GM18519 (cell line): ENCODE data around the gene PHF19.

Experiments
- ATAC-seq: cut with Tn5 transposase; IDR thresholded peaks from one replicate; pipeline ENCODE4 v1.9.1; 2021; ENCODE audit warnings: mild to moderate bottlenecking, moderate library complexity; ENCODE audit not compliant: unreplicated experiment, low FRiP score

PHF19 gene

DNA sequence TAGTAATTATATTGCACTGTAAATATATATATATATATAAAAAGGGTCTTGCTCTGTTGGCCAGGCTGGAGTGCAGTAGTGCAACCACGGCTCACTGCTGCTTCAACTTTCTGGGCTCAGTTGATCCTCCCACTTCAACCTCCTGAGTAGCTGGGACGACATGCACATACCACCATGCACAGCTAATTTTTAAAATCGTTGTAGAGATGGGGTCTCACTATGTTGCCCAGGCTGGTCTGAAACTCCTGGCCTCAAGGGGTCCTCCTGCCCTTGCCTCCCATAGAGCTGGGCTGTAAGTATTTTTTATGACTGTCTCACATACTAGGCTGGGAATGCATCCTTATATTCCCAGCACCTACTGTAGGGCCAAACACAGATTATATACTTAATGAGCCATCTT is 46.1 kb downstream of the PHF19 start:
- no peak for ATAC-seq

DNA sequence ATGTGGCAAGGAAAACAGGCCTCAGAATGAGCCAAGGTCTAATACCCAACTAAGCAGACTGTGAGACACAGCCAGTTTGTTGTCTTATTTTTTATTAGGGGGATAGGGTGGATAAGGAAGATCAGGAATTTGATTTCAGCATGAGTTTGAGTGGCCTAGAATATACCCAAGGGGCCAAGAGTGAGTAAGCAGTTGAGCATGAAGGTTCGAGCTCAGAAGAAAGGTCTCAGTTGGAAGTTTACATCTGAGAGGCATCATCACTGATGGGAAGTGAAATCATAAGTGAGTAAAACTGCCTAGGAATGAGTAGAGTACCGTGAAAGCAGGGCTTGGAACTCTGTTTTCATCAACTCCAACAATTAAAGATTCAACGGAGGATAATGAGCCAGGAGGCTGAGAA is 46.8 kb downstream of the PHF19 start:
- no peak for ATAC-seq

DNA sequence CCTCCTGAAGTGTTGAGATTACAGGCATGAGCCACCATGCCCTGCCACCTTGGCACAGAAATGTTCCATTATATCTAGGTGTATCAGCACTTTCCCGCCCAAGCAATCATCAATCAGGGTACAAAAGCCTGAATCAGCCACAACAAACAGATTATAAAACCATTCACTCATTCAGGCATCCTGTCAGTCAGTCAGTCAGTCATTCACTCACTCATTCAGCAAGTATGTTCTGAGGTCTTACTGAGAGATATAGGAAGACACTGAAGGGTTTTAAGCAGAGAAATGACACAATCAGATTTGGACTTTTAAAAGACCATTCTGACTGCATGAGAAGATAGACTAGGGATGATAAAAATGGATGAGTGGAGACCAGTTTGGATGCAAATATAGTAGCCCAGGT is 47.3 kb downstream of the PHF19 start:
- ATAC-seq = no peak

DNA sequence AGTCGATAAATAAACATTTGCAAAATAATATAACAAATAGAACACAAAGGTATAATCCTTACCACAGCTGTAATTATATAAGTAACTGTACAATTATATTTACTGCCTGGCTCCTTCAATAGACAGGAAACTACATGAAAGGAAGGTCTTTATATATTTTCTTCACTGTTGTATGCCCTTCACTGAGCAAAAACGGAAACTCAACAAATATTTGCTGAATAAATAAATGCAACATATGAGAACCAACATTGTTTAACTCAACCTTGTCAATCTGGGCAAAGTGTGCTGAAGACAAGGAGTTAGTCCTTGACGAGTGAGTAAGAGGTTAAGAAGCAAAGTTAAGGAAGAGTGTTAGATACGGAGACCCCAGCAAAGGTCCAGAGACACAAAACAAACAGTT is 56.9 kb downstream of the PHF19 start:
- ATAC-seq = no peak

DNA sequence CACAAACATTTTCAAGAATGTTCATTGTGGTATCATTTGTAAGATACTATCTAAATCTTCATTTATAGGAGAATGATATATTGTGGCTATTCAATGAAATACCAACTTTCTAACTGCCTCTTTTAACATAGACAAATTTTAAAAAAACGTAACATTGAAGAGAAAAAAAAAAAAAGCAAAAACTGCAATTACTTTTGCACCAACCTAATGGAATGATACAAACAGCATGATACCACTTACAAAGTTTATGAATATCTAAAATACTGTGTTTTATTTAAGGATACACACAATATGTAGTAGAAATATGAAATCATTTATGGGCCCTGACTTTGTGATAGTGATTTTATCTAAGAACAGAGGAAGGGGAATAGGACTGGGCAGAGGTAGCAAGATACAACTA is 58.4 kb downstream of the PHF19 start:
- ATAC-seq = no peak

DNA sequence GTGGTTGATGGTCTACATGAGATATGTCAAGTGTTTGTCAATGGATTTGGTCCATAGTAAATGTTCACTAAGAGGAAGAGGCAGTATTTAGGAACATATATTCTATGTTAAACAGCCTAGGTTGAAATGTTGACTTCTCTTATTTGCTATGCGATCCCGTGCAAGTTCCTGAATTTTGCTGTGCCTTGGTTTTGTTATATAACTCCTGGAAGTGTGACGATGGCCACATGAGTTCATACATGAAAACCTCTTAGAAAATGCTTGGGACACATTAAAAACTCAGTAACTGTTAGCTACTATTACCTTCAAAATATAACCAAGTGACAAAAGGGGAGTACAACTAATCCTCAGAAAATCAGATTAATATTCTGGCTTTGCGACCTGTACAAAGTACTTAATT is 61.9 kb downstream of the PHF19 start:
- no peak for ATAC-seq

DNA sequence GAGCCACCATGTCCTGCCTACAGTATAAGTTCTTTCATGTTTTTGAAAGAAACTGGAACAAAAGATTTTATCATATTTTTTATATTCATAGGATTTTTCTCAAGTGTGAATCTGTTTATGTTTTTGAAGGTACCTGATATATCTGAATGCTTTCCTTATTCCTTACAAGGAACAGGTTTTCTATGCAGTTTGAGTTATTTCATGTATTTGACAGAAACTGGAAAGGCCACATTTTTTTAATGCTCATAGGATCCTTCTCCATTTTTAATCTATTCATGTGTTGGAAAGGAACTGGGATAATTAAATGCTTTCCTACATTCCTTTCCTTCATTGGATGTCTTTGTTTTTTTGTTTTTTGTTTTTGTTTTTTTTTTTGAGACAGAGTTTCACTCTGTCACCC is 68.1 kb downstream of the PHF19 start:
- ATAC-seq = no peak

DNA sequence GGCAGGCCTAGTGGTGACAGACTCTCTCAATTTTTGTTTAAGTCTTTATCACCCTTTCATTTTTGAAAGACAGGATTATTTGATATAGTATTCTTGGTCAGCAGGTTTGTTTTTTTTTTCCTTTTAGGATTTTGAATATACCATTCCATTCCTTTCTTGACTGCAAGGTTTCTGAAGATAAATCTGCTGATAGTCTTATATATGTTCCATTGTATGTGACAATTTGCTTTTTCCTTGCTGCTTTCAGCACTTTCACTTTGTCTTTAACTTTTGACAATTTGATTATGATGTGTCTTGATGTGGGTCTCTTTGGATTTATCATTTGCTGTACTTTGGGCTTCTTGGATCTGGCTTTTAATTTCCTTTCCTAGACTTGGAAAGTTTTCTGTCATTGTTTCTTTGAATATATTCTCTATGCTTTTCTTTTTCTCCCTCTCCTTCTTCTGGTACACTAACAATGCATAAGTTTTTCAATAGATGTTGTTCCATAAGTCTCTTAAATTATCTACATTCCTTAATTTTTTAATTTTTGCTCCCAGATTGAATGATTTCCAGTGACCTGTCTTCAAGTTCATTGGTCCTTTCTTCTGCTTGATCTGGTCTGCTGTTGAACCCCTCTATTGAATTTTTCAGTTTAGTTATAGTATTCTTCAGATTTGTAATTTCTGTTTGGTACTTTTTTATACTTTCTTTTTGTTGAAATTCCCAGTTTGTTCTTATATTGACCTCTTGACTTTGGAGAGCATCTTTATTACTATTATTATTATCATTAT is 69.2 kb downstream of the PHF19 start:
- no peak for ATAC-seq
